HCT116 (cell line): ENCODE data around the gene FXYD4. TPM values are rescaled to one million over a fixed set of nuclear protein-coding genes. Genes with fewer than 3 reads are reported as not detected.

Source experiments
- ATAC-seq: fragments of 200-7000 bp; cut with Tn5 transposase; 2 replicates; pipeline ENCODE4 v1.9.1; 2020; ENCODE audit warnings: mild to moderate bottlenecking, moderate library complexity
- BruUV-seq: library from RNA; stranded (reverse); fragments of 400-500 nt; replicated peaks from 2 replicates; lab custom pipeline; 2021; lab: Mats Ljungman, UMichigan
- CTCF ChIA-PET: fragments of 300-600 bp; sonication (Branson Sonifier 250); formaldehyde crosslinking; loops from one replicate; lab custom pipeline; 2021; ENCODE audit warnings: antibody characterized with exemption; lab: Charles Lee
- POLR2A ChIA-PET: fragments of 300-600, 350-600 bp; sonication (Branson Sonifier 250); formaldehyde crosslinking; loops from one replicate; lab custom pipeline; 2021; ENCODE audit warnings: antibody characterized with exemption; lab: Charles Lee
- RAD21 ChIA-PET, 2 experiments: fragments of 300-600 bp; sonication (Branson Sonifier 250); formaldehyde crosslinking; loops; one replicate each; lab custom pipeline; 2023; ENCODE audit warnings: low total read pairs in 2 of 2; ENCODE audit not compliant: uncharacterized antibody in 2 of 2, unreplicated experiment in 2 of 2, low non-redundant PET in 1 of 2; lab: Charles Lee
- DNase-seq: peaks from one replicate; pipeline ENCODE4 v3.0.0-alpha.2; 2010; ENCODE audit warnings: low read depth, low spot score
- H2AFZ ChIP-seq: fragments of 200-600 bp; shearing (Covaris generic), sonication (generic); 2 replicates; pipeline ENCODE4 v1.6.1; 2017; ENCODE audit warnings: low read depth, mixed run types, mixed read lengths, antibody characterized with exemption, low read length; ENCODE audit not compliant: poor library complexity, severe bottlenecking
- H3K27ac ChIP-seq: 2 replicates; pipeline ENCODE4 v1.5.1; 2012; ENCODE audit warnings: low read depth, low read length
- H3K27me3 ChIP-seq: fragments of 200-600 bp; sonication (generic); 2 replicates; pipeline ENCODE4 v1.6.1; 2016; ENCODE audit warnings: mixed run types, low read length, mixed read lengths; ENCODE audit not compliant: insufficient read depth
- H3K36me3 ChIP-seq, 2 experiments: fragments of 200-500 bp in 1 of 2; fragments of 200-600 bp in 1 of 2; sonication (Bioruptor generic) in 1 of 2; sonication (generic) in 1 of 2; 2 replicates each; pipeline versions ENCODE4 v1.5.1 to v1.6.1; 2014 to 2016; ENCODE audit warnings: low read length in 2 of 2, inconsistent platforms in 1 of 2, mixed read lengths in 1 of 2, mixed run types in 1 of 2; ENCODE audit not compliant: insufficient read depth in 2 of 2, control insufficient read depth in 1 of 2
- H3K4me1 ChIP-seq, 2 experiments: fragments of 200-600 bp in 1 of 2; sonication (generic) in 1 of 2; 2 replicates each; pipeline versions ENCODE4 v1.5.1 to v1.6.1; 2012 to 2017; ENCODE audit warnings: low read length in 2 of 2, inconsistent platforms in 1 of 2, mild to moderate bottlenecking in 1 of 2, mixed read lengths in 1 of 2, mixed run types in 1 of 2, moderate library complexity in 1 of 2; ENCODE audit not compliant: insufficient read depth in 2 of 2, control insufficient read depth in 1 of 2
- H3K4me2 ChIP-seq: fragments of 200-600 bp; sonication (generic); 2 replicates; pipeline ENCODE4 v1.6.1; 2017; ENCODE audit warnings: mixed run types, low read length, mixed read lengths
- H3K4me3 ChIP-seq, 2 experiments: fragments of 200-600 bp in 1 of 2; sonication (generic) in 1 of 2; replicated peaks in 1 of 2; 2 replicates each; pipeline ENCODE4 v1.5.1; 2011 to 2016; ENCODE audit warnings: low read length in 2 of 2, control low read depth in 1 of 2, low read depth in 1 of 2, mild to moderate bottlenecking in 1 of 2, mixed read lengths in 1 of 2, mixed run types in 1 of 2
- H3K79me2 ChIP-seq: fragments of 200-600 bp; sonication (generic); 2 replicates; pipeline ENCODE4 v1.6.1; 2017; ENCODE audit warnings: mild to moderate bottlenecking, mixed run types, low read length, moderate library complexity, mixed read lengths; ENCODE audit not compliant: insufficient read depth
- H3K9ac ChIP-seq: fragments of 200-600 bp; sonication (generic); 2 replicates; pipeline ENCODE4 v1.6.1; 2016; ENCODE audit warnings: low read length, mixed read lengths
- H3K9me2 ChIP-seq: fragments of 200-600 bp; sonication (generic), shearing (Covaris generic); 2 replicates; pipeline ENCODE4 v1.6.1; 2017; ENCODE audit warnings: mixed run types, mild to moderate bottlenecking, moderate library complexity; ENCODE audit not compliant: insufficient read depth
- H3K9me3 ChIP-seq, 2 experiments: fragments of 200-500 bp in 1 of 2; fragments of 200-600 bp in 1 of 2; sonication (Bioruptor generic) in 1 of 2; sonication (generic) in 1 of 2; 2 replicates each; pipeline ENCODE4 v1.6.1; 2014 to 2017; ENCODE audit warnings: low read length in 2 of 2, mixed read lengths in 2 of 2, inconsistent platforms in 1 of 2, low read depth in 1 of 2, mild to moderate bottlenecking in 1 of 2, mixed run types in 1 of 2, moderate library complexity in 1 of 2; ENCODE audit not compliant: control insufficient read depth in 1 of 2, insufficient read depth in 1 of 2
- H4K20me1 ChIP-seq: fragments of 200-600 bp; sonication (generic), shearing (Covaris generic); 2 replicates; pipeline ENCODE4 v1.6.1; 2017; ENCODE audit warnings: mixed run types, mild to moderate bottlenecking, moderate library complexity; ENCODE audit not compliant: insufficient read depth
- EGR1 ChIP-seq: IDR thresholded peaks from 2 replicates; pipeline ENCODE4 v1.6.1; 2012; ENCODE audit warnings: low read depth
- EZH2phosphoT487 ChIP-seq: fragments of 200-600 bp; IDR thresholded peaks from 2 replicates; pipeline ENCODE4 v1.6.1; 2018; ENCODE audit warnings: antibody characterized with exemption, borderline replicate concordance
- FOSL1 ChIP-seq: IDR thresholded peaks from 2 replicates; pipeline ENCODE4 v1.6.1; 2012; ENCODE audit warnings: low read depth
- JUND ChIP-seq: IDR thresholded peaks from 2 replicates; pipeline ENCODE4 v1.6.1; 2012
- POLR2A ChIP-seq: IDR thresholded peaks from 2 replicates; pipeline ENCODE4 v1.7.0; 2011; ENCODE audit warnings: borderline replicate concordance; ENCODE audit not compliant: insufficient read depth, insufficient read length; ENCODE audit errors: extremely low read depth
- RAD21 ChIP-seq: IDR thresholded peaks from 2 replicates; pipeline ENCODE4 v1.6.1; 2012; ENCODE audit warnings: low read depth, mild to moderate bottlenecking
- SIN3A ChIP-seq: IDR thresholded peaks from 2 replicates; pipeline ENCODE4 v1.6.1; 2012; ENCODE audit warnings: low read depth
- SP1 ChIP-seq: IDR thresholded peaks from 2 replicates; pipeline ENCODE4 v1.6.1; 2012; ENCODE audit warnings: low read depth
- SRF ChIP-seq: IDR thresholded peaks from 2 replicates; pipeline ENCODE4 v1.6.1; 2012; ENCODE audit warnings: low read depth
- TCF7L2 ChIP-seq: IDR thresholded peaks from 2 replicates; pipeline ENCODE4 v1.7.0; 2011; ENCODE audit warnings: borderline replicate concordance, inconsistent platforms; ENCODE audit not compliant: insufficient read depth, insufficient read length; ENCODE audit errors: extremely low read depth
- YY1 ChIP-seq: IDR thresholded peaks from 2 replicates; pipeline ENCODE4 v1.6.1; 2011; ENCODE audit warnings: low read length, low read depth, moderate library complexity, mild to moderate bottlenecking; ENCODE audit not compliant: insufficient replicate concordance; ENCODE audit errors: extremely low read depth
- intact Hi-C: fragments of 100-400 bp; cut with micrococcal nuclease; formaldehyde crosslinking; loops from 2 replicates; pipeline ENCODE4 v1.10.0; 2022
- total RNA-seq: library from RNA; stranded (reverse); gene quantifications from one replicate; pipeline ENCODE4 v1.2.1, GENCODE V29; 2021; ENCODE audit not compliant: unreplicated experiment
- TF ChIP-seq, protein P1 (sequence below): IDR thresholded peaks from 2 replicates; pipeline ENCODE4 v1.6.1; 2012
- TF ChIP-seq, protein P2 (sequence below): IDR thresholded peaks from 2 replicates; pipeline ENCODE4 v1.6.1; 2012
- TF ChIP-seq, protein P3 (sequence below): IDR thresholded peaks from 2 replicates; pipeline ENCODE4 v1.6.1; 2012; ENCODE audit warnings: low read depth

The FXYD4 gene
- total RNA-seq, 1 experiment from 2014 or later: 0.71 TPM

DNA sequence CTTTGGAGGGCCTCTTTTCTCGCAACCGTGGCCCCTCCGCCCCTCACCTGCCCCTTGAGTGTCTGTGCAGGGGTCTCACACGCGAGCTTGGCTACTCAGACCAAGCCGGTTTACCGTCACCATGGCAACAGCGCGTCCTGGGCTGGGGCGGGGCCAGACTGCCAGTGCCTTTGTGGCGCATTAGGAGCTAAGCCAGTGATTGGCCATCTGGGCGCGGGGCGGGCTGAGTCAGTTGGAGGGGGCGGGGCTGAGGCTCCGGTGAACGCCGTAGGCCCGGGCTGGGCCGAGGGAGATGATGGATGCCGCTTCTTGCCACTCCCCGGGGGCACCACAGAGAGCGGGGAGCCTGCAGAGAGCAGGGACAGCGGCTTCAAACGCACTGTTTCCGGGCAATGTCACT, 48.7 kb upstream of the FXYD4 start:
- RAD21 ChIA-PET: no interaction called here

More for the DNA sequence above, 48.7 kb upstream of the FXYD4 start:
- Histone ChIP-seq H4K20me1 (no peaks in the 10 kb centered on the region), H3K9me2 (no peaks in the 10 kb centered on the region), H3K27me3 (no peaks in the 10 kb centered on the region), H3K27ac (no peak overlapping the region), H3K9me3 (no peaks in the 10 kb centered on the region), H2AFZ (peak overlapping the region; percentile 68), H3K4me3 (no peak overlapping the region), H3K36me3 (no peaks in the 10 kb centered on the region), H3K4me1 (peaks cover 0 to 10% of the 10 kb centered on the region in 2 experiments; a peak in 2 of 4 replicates), H3K9ac (no peak overlapping the region), H3K4me2 (peak overlapping the region; percentile 50), H3K79me2 (no peaks in the 10 kb centered on the region)
- DNase-seq: no peak
- ChIA-PET CTCF (no interaction called here), POLR2A (no interaction called here)
- intact Hi-C loops: no loop called here
- peak; percentile 97 for ATAC-seq
- TF ChIP-seq EGR1 (no peak), SRF (no peak), FOSL1 (no peak), YY1 (no peak), RAD21 (no peak), SIN3A (no peak), SP1 (no peak), JUND (no peak), TCF7L2 (no peak), EZH2phosphoT487 (no peak), POLR2A (no peak)
- TF ChIP-seq, protein P1, sequence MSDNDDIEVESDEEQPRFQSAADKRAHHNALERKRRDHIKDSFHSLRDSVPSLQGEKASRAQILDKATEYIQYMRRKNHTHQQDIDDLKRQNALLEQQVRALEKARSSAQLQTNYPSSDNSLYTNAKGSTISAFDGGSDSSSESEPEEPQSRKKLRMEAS: no peak
- TF ChIP-seq, protein P2, sequence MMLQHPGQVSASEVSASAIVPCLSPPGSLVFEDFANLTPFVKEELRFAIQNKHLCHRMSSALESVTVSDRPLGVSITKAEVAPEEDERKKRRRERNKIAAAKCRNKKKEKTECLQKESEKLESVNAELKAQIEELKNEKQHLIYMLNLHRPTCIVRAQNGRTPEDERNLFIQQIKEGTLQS: no peak
- TF ChIP-seq, protein P3, sequence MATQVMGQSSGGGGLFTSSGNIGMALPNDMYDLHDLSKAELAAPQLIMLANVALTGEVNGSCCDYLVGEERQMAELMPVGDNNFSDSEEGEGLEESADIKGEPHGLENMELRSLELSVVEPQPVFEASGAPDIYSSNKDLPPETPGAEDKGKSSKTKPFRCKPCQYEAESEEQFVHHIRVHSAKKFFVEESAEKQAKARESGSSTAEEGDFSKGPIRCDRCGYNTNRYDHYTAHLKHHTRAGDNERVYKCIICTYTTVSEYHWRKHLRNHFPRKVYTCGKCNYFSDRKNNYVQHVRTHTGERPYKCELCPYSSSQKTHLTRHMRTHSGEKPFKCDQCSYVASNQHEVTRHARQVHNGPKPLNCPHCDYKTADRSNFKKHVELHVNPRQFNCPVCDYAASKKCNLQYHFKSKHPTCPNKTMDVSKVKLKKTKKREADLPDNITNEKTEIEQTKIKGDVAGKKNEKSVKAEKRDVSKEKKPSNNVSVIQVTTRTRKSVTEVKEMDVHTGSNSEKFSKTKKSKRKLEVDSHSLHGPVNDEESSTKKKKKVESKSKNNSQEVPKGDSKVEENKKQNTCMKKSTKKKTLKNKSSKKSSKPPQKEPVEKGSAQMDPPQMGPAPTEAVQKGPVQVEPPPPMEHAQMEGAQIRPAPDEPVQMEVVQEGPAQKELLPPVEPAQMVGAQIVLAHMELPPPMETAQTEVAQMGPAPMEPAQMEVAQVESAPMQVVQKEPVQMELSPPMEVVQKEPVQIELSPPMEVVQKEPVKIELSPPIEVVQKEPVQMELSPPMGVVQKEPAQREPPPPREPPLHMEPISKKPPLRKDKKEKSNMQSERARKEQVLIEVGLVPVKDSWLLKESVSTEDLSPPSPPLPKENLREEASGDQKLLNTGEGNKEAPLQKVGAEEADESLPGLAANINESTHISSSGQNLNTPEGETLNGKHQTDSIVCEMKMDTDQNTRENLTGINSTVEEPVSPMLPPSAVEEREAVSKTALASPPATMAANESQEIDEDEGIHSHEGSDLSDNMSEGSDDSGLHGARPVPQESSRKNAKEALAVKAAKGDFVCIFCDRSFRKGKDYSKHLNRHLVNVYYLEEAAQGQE: no peak
- no TSS peak for BruUV-seq
